ENCODE data around the gene PDE4D.

GRCh38 chr5:59838067-59838466, 55.5 kb downstream of the PDE4D start:
- TF ChIP-seq FOXM1 (IDR thresholded peaks at IDR 0.05; ENCODE audit: borderline replicate concordance) (no peak), SUZ12 (IDR thresholded peaks at IDR 0.05) (no peak)

Data from HEK293T (cell line).